Ovary (tissue), 3 donors: Measurements from ENCODE around the gene CDH22.

Experiments
- POLR2A ChIP-seq: fragments of 450-650 bp; IDR thresholded peaks from one replicate; pipeline ENCODE4 v1.6.1; 2017; ENCODE audit warnings: antibody characterized with exemption, mild to moderate bottlenecking, moderate library complexity
- TF ChIP-seq, protein P1 (sequence below), 3 donors: fragments of 450-650 bp in 2 of 3; fragments of 200-600 bp in 1 of 3; IDR thresholded peaks; one replicate each; pipeline versions ENCODE4 v1.5.1 to v1.8.0; 2016 to 2022; ENCODE audit warnings: antibody characterized with exemption in 3 of 3, mild to moderate bottlenecking in 1 of 3
- donor health status: DM: no; HTN: no; CAD: no.

DNA sequence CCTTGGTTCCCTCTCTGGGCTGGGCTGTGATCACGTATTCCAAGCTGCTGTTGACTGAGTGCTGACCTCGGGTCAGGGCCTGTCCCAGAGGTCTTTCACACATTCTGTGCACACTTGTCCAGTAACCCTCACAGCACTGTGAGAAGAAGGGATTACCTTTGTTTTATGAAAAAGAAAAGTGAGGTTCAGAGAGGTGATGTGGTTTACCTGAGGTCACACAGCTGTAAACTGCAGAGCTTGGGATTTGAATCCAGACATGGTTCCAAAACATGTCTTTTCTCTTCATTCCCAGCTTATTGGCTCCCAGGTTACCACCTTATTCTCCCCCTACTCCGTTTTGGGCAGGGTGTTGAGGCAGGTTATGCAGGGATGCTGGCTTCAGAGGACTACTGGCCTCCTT, 28.4 kb upstream of the CDH22 start:
- TF ChIP-seq, protein P1, sequence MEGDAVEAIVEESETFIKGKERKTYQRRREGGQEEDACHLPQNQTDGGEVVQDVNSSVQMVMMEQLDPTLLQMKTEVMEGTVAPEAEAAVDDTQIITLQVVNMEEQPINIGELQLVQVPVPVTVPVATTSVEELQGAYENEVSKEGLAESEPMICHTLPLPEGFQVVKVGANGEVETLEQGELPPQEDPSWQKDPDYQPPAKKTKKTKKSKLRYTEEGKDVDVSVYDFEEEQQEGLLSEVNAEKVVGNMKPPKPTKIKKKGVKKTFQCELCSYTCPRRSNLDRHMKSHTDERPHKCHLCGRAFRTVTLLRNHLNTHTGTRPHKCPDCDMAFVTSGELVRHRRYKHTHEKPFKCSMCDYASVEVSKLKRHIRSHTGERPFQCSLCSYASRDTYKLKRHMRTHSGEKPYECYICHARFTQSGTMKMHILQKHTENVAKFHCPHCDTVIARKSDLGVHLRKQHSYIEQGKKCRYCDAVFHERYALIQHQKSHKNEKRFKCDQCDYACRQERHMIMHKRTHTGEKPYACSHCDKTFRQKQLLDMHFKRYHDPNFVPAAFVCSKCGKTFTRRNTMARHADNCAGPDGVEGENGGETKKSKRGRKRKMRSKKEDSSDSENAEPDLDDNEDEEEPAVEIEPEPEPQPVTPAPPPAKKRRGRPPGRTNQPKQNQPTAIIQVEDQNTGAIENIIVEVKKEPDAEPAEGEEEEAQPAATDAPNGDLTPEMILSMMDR (IDR thresholded peaks at IDR 0.05) = no peak
- TF ChIP-seq POLR2A = no peak
